ENCODE data around the gene PTPRT.

Gene PTPRT

DNA sequence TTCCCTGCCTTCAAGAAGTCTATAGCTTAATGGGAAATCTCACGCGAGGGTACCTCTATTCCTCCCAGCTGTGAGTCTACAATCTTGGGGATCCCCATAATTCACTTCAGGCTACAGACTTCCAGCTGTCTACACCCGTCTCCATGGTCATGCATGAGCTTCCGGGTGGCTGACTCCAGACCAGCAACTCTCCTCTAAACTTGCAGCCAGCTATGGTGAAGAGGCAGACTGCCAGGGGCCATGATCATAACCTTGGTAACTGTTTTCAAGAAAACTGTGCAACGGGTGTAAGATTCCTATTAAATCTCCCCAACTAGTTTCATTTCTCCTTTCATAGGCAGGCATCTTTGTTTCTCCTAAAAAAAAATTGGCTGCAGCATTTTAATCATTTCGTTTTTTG is 1037.1 kb downstream of the PTPRT start:
- no peak for DNase-seq

DNA sequence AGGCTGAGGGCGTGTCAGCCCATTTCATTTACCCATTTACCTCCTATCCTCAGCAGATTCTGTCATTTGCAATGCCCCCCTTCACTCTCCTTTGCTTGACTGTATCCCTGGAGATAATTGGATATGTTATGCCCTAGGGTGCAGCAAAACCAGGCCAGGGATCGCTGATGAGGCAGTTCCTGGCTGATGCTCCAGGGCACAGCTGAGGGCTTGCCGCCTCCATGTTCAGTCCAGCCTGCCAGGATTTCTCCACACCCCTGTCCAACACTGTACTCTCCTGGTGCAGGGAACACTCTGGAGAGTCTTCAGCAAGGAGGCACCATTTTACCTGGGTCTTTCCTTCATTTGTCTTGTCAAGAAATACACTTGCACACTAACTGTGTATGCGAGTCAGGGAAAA is 1039.5 kb downstream of the PTPRT start:
- no peak for DNase-seq

DNA sequence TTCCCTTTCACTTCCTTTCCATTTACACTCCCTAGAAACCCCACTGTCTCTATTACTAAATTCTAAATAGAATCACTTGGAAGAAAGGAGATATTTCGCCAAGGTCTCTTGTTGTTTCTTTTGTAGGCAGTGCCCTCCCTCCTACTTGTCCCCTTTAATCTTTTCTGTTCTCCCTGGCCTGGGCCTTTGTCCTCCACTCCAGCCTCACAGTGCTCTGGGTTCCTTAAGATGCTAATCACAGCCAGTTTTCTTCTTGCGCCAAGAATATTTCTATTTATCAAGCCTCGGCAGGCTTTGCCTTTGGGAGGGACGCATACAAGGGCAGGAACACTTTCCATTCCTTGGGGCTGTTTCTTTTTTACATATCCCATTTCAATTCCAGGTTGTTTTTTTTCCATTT is 1051.0 kb downstream of the PTPRT start:
- no peak for DNase-seq

DNA sequence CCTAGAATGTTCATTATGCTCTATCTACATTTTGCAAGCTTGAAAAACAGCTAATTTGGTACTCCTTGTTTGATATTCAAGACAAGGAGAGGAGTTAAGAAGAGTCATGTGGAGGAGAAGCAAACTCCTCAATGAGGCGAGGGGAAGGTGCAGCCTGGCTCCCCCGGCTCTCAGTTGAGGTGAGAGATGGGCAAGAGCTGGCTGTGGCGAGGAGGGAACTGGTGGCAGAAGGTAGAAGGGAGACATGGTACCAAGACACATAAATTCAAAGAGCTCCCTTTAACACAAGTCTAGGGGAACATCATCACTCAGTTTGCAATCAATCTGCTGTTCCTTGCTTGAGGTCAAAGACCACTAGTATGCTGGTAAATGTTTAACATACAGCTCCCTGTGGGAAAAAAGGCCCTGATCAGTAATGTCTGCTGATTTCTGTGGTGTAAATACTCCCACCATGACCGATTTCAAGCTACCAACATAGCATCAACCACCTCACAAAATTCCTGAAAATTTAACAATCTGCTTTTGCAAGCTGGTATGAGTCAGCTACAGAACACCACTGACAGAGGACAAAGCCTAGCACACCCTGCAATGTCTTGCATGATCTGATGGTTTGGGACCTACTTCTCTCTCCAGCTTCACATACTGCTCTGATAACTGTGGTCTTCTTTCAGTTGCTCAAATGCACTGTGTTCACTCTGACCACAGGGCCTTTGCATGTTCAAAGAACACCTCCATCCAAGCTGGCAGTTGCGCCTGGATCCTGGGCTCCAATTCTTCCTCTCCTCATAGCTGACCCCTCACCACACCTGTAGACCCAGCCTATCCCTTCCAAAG is 1055.2 kb downstream of the PTPRT start:
- DNase-seq: no peak

DNA sequence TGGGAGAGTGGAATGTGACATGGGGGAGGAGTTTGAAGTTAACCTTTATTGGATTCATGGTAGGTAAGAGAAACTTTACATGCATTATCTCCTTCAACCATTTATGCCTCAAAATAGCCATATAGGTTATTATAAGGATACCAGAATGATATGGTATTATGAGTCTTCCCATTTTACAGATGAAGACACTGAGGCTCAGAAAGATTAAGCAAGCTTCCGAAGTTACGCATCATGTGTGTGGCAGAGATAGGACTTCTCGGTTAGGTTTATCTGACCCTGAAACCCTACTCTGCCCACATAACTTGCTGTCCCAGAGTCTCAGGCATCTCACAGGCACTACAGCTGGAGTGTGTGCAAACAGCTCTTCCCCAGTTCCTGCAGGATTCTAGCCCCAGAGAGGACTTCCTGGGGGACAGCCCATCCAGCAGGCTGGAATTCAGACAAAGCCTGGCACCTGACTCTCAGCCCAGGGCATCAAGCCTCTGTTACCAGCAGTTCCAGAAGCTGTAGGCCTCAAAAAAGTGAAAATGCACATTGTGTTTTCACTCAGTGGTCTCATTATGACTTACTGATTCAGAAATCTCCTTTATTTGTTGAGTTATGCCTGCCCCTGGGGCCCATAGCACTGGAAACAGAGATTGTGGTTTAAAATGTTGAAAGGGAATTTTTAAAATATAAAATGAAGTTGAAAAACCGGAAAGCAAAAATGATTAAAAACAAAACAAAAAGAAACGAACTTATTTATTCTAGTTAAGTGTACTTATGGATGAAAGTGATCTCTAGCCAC is 1058.7 kb downstream of the PTPRT start:
- no peak for DNase-seq

DNA sequence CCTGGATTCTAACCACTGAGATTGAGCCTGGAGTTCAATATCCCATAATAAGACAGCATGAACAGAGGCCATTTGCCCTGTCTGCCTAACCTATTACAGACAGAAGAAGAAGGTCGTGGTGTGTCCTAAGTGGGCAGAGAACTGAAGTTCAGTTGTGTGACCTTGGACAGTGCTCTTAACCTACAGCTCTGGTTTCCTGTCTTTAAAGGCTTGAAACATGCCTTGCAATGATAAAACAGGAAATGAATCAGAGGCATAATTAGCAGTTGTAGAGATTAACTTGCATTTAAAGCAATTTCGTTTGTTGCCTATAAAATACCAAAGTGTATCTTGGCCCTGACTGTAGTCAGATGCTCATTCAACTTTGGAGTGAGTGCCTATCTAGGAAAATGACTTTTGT is 1064.3 kb downstream of the PTPRT start:
- DNase-seq: no peak

DNA sequence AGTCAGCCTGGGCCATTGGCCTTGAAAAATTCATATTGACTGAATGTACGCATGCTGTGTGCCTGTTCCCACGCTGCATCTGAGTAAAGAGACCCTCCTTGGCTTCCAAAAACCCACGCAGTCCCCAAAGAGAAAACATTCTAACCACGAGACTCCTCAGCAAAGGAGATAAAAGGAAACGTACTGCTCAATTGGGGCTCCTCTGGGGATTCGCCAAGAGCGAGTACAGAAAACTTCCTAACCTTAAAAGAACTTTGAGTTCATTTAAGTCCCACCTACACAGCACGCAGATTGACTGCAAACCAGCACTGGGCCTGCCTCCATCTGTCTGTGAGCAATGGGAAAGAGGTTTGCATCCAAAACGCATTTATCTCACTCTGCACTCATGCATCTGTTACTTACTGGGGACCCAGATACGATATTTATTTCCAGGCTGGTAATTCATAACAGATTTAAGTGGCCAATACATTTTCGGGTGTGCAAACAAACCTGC is 1065.7 kb downstream of the PTPRT start:
- no peak for DNase-seq

DNA sequence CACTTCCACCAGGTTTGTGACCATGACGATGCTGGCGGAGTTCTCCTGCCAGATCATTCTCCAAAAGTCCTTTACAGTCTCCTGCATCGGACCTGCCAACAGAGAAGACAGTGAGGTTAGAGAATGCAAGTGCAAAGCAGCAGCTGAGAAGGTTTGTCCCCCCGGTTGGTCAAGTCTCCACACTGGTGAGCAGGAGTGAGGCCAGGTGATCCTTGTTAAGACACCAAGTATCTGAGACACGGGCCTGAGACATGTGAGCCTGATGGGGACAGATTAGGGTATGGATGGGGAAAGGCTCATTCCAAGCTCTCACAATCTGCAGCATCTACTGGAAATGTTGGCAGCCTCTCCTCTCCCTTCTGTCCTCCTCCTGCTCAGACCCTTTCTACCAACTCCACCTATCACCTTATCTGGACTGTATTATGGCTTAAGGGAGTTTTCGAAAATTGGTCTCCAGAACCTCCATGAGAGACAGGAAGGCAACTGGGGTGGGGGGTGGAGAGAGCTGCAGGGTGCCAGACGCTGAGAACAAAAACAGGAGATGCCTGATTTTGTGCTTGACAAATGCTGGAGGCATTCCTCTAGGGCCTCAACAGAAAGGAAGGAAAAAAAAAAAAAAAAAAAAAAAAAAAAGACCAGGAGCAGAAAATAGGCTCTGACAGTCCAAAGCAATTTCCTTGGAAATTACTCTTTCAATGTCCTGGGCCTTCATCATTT is 1071.1 kb downstream of the PTPRT start:
- no peak for DNase-seq

DNA sequence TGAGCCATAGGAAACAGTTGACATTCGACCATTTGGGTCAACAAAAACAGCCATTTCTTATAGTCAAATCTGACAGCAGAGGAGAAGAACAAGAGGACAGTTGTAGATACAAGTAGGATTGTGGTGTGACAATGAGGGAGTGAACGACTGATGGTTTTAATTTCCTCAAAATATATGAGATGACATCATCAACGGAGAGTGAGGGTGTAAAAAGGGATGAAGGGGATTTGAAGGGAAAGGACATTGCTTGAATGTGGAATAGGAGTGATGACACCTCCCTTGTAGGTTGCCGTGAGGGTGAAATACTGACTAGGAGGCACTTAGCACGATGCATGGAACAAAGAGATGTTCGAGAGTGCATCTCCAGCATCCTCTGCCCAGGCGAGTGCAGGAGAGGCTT is 1071.7 kb downstream of the PTPRT start:
- no peak for DNase-seq

DNA sequence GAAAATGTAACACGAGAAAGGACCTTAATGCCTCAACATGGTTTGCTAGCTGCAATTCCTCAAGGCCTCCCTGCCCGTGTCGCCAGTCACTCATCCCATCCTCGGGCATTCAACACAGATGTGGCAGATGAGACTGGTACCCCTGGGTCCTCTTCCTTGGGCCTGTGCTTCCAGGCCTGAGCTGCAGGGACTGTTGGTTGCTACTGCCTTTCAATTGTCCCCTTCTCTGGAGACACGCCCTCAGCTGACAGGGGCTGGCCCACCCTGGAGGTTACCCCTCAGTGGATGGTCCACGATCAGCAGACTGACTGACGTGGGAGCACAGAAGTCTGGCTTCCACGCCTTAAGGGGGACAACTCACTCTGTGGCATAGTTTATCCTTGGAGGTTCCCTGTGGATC is 1076.5 kb downstream of the PTPRT start:
- DNase-seq: no peak

DNA sequence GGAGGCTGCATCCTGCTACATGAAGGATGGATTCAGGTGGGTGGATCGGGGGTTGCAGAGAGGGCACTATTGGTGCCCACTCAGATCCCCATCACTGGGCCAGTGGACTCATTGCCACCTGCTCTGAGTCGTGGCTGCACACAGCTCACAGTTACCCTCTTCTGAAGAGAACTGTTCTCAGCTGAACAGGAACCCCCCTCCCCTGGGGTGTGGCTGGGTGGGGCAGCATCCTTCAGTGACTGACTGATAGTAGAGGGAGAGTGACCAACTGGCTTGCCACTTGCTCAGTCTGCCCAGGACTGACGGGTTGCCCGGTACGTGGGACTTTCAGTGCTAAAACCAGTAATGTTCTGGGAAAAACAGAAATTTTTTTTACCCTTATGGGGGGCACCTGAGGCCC is 1077.5 kb downstream of the PTPRT start:
- DNase-seq: no peak

DNA sequence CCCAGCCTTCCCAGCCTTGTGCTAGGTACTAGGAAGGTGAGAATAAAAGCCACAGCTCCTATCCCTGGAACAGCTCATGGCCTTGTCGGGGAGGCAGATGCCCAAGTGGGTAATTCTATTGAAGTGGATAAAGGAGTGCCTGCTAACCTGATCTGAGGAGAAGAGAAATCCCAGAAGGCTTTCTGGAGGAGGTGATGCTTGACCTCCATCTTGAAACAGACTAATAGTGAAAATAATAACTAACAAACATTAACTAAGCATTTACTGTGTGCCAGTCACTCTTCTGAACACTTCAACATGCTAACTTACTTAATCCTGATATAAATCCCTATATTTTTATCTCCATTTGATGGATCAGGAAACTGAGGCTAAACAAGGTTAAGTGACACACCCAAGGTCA is 1078.4 kb downstream of the PTPRT start:
- no peak for DNase-seq

DNA sequence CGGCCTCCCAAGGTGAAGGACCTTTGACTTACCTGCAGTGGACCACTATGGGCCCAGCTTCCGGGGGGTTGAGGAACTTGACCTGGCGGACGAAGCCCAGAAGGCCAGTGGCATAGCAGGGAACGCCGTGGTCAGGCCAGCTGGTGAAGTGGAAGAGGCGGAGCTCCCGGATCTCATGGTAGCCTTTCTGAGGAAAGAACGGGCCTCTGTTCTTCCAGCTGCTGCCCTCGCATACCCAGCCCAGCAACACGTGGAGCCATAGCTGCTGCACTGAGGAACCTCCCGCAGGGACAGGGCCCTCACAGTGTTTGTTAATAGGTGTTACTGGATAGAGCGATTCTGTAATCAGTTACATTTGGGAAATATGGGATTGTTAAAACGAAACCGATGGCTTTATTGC is 1079.4 kb downstream of the PTPRT start:
- no peak for DNase-seq

DNA sequence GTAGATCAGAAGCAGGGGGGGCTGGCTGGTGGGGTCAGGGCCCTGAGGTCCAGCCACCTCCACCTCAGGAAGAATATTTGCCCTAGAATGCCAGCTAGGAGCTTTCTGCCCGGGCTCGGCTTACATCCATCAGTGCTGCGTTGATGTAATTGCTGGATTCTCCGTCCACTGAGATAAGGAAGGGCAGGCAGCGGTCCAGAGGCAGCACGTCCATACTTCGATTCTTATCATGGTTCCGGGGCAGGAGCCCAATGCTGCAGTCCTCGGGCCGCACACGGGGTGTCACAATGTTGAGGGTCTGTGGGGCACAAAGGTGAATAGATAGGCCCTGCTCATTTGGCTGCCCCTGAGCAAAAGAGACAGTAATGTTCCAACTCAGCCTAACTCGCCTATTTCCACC is 1087.7 kb downstream of the PTPRT start:
- no peak for DNase-seq

DNA sequence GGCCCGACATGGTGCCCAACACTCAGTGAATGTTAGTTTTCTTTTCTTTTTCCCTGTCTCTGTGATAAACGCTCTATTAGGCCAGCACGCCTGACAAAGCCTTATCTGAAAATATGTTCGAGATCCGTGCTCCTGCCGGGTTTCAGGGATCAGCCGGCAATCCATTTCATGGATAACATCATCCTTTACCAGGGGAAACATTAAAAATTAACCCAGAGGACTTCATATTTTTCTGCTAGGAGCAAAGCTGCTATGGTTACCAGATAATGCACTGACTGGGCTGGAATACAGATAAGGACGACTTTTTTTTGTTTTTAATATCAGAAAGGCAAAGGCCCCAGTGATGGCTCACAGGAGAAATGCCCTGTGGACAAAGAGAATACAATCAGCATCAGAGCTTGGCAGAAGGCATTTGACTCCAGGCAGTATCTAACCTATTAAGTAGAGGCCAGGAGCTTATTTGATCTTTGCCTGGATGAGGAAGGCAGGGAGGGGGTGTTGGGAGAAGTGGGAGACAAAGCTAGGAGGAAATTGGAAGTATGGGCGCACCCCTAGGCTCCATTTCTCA is 1089.5 kb downstream of the PTPRT start:
- no peak for DNase-seq

DNA sequence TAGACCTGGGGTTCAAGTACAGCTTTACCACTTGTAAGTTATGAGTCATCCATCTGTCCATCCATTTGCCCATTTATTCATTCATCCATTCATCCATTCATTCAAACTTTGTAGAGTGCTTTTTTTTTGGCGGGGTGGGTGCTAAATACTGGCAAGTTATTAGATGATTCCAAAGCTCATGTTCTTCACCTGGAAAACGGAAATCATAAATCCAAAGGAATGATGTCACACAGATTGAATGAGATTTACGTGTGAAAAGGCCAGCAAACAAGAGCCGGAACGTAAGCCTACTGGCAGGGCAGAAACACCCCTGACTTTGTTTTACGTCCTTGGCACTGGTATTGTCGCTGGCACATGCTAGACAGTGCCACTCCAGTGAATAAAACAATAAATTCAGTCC is 1090.6 kb downstream of the PTPRT start:
- DNase-seq: no peak

DNA sequence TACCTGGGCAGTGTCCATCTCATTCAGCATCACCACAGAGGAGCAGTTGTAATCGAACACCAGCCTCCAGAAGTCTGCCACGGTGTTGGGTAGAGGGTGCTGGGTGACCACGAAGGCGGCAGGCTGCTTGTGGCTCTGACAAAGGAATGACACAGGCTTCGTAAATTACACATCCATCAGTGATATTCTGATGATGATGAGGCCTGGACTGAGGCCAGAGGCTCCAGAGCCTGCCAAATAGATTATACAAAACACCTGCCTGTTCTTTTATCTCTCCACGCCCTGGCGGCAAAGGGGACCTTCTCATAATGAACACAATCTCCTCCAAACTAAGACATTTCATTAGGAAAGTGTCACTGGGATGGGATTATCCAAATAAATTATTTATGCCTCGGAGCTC is 1091.3 kb downstream of the PTPRT start:
- no peak for DNase-seq

DNA sequence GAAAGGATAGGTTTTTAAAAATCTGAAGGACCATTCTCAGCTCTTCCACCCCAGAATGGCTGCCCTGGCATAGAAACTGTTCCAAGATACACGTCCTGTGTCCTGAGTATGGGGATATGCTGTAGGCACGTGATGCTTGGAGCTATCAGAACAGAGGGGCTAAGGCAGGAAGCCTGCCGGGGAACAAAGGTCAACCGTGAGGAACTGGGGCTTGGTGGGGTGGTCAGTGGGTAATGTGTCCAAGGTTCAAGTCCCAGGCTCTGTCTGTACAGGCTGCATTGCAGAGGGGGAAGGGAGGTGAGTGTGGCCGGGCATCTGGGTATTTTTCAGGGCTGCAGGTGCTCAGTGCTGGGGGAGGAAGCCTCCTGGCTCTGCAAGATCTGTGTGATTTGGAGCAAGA is 1092.0 kb downstream of the PTPRT start:
- DNase-seq: no peak

DNA sequence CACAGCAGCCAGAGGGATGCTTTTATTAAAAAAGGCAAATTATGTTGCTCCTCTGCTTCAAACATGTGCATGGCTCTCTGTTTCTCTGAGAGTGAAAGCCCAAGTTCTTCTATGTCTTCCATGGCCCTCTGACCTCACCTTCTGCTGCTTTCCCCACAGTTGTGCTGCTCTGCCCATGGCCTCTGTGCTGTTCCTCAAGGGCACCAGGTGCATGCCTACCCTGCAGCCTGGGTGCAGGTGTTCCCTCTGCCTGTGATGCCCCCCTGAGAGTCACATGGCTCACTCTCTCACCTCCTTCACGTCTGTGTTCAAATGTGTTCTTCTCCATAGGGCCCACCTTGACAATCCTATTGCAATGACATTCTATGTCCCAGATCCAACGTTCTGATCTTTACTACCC is 1094.5 kb downstream of the PTPRT start:
- DNase-seq: no peak

DNA sequence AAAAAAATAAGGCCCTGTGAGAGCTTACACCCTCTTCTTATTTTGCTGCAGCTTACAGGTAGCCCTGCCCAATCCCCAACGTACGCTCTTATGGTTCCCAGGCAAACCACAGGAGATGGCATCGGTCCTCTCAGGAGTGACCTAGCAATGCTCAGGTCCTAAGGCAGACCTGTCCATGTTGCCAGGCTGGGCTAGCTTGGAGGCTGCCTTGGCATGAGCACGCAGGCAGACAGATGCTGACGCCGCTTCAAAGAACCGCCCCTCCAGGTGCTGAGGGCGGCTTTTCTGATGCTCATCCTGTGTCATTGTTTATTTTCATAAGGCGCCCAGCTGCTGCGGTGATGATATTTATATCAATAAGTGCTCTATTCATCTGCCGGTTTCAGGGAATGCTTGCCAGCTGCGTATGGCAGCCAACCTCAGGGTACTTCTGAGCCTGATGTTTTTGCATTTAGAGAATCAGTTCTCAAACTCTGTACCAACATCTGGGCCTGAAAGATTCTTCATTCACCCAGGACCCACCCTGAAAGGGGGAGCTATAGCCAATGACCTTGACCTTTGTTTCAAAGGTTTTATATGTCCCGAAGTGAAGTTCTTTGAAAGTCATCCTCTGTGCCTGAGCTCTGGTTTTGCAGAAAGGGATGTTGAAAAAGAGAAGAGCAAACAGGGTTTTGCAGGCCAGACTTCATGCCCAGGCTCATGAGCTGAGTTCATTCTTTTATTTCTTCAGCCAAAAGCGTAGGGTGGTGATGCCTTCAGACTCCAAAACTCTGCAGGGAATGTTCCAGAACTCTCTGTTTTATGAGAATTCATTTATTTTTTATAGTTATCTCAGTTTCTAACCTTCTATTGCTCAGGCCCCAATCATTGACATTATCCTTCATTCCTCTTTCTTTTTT is 1095.9 kb downstream of the PTPRT start:
- DNase-seq: no peak

DNA sequence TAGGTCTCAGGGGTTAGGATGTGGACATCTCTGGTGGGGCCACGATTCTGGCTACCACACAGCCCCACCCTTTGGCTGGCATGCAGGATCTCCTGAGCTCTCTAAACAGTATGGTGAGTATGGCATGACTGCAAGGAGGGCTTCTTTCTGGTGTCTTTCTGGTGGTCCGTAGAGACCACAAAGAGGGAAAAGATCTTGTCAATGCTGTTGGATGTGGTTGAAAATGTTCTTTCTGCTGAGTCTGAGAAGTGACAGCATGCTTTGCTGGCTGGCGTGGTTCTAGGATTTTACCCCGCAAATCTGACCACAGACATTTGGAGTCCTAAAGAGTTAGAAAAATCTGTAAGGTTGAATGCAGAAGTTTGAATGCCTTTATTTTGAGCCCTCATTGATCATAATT is 1096.7 kb downstream of the PTPRT start:
- DNase-seq: no peak

DNA sequence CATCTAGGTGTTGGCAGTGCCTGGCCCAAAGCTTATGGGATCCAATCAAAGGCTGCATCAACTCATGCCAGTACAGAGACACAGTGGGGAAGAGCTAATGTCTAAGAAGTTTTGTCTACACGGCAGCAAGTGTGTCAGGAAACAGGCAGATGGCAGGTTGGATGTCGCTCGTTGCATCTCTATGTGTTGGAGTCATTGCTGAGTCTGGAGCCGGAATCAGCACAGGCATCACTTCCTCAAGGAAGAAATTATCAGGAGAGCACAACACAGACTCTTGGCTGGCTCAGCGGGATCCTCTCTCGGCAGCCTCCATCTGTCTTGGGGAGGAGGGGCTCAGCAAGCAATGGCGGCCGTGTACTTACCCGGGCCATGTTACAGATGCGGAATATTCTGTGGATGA is 1104.3 kb downstream of the PTPRT start:
- DNase-seq: no peak

All from SIG-M5 (cell line).